Breast epithelium (tissue), 3 donors: ENCODE measurements around the gene SLC37A1.

Source experiments
- POLR2A ChIP-seq: fragments of 450-650 bp; IDR thresholded peaks from one replicate; pipeline ENCODE4 v1.6.1; 2016; ENCODE audit warnings: antibody characterized with exemption, mild to moderate bottlenecking, moderate library complexity
- POLR2AphosphoS5 ChIP-seq, 3 donors: sonication (generic); formaldehyde crosslinking; IDR thresholded peaks; one replicate each; pipeline ENCODE4 v1.6.1; 2017; ENCODE audit warnings: antibody characterized with exemption in 3 of 3
- TF ChIP-seq, protein P1 (sequence below), 3 donors: fragments of 450-650 bp; IDR thresholded peaks; one replicate each; pipeline ENCODE4 v1.5.1; 2016 to 2017; ENCODE audit warnings: antibody characterized with exemption in 3 of 3, mild to moderate bottlenecking in 3 of 3, moderate library complexity in 3 of 3

GRCh38 chr21:42542196-42542595 is 28.5 kb downstream of the SLC37A1 start:
- TF ChIP-seq, protein P1, sequence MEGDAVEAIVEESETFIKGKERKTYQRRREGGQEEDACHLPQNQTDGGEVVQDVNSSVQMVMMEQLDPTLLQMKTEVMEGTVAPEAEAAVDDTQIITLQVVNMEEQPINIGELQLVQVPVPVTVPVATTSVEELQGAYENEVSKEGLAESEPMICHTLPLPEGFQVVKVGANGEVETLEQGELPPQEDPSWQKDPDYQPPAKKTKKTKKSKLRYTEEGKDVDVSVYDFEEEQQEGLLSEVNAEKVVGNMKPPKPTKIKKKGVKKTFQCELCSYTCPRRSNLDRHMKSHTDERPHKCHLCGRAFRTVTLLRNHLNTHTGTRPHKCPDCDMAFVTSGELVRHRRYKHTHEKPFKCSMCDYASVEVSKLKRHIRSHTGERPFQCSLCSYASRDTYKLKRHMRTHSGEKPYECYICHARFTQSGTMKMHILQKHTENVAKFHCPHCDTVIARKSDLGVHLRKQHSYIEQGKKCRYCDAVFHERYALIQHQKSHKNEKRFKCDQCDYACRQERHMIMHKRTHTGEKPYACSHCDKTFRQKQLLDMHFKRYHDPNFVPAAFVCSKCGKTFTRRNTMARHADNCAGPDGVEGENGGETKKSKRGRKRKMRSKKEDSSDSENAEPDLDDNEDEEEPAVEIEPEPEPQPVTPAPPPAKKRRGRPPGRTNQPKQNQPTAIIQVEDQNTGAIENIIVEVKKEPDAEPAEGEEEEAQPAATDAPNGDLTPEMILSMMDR (IDR thresholded peaks at IDR 0.05), result no peak
- TF ChIP-seq POLR2A, result no peak
- no peak for TF ChIP-seq POLR2AphosphoS5 (IDR thresholded peaks at IDR 0.05)
